Peyer's patch (tissue), 4 donors: Measurements from ENCODE around the gene UNK.
"Not testable (repeated sequence)": the region's sequence is repeated elsewhere in the genome, so short reads cannot be mapped to it uniquely, and the experiment has no call there.

Experiments
- POLR2A ChIP-seq, 2 donors: fragments of 450-650 bp; IDR thresholded peaks; one replicate each; pipeline ENCODE4 v1.5.1; 2017; ENCODE audit warnings: antibody characterized with exemption in 2 of 2, mild to moderate bottlenecking in 2 of 2, moderate library complexity in 2 of 2
- TF ChIP-seq, protein P1 (sequence below), 6 experiments: fragments of 450-650 bp in 4 of 6; fragments of 200-600 bp in 2 of 6; sonication (generic) in 1 of 6; IDR thresholded peaks; one replicate each; pipeline ENCODE4 v1.5.1; 2017 to 2019; ENCODE audit warnings: antibody characterized with exemption in 6 of 6, mild to moderate bottlenecking in 3 of 6, moderate library complexity in 1 of 6

DNA sequence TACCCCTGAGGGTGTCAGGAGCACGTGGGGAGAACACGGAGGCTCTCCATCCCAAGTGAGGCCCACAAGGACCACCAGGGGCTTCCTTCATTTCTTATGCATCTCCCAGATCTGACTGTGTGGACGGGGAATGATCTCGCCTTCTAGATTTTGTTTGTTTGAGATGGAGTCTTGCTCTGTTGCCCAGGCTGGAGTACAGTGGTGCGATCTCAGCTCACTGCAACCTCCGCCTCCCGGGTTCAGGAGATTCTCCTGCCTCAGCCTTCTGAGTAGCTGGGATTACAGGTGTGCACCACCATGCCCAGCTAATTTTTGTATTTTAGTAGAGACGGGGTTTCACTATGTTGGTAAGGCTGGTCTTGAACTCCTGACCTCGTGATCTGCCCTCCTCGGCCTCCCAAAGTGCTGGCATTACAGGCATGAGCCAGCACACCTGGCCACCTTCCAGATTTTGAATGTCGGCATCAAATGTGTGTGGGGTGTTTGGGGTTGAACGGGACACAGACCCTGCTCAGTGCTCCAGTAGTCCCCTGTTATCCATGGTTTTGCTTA lies 84.2 kb downstream of the UNK start:
- TF ChIP-seq, protein P1, sequence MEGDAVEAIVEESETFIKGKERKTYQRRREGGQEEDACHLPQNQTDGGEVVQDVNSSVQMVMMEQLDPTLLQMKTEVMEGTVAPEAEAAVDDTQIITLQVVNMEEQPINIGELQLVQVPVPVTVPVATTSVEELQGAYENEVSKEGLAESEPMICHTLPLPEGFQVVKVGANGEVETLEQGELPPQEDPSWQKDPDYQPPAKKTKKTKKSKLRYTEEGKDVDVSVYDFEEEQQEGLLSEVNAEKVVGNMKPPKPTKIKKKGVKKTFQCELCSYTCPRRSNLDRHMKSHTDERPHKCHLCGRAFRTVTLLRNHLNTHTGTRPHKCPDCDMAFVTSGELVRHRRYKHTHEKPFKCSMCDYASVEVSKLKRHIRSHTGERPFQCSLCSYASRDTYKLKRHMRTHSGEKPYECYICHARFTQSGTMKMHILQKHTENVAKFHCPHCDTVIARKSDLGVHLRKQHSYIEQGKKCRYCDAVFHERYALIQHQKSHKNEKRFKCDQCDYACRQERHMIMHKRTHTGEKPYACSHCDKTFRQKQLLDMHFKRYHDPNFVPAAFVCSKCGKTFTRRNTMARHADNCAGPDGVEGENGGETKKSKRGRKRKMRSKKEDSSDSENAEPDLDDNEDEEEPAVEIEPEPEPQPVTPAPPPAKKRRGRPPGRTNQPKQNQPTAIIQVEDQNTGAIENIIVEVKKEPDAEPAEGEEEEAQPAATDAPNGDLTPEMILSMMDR (IDR thresholded peaks at IDR 0.05) = not testable (repeated sequence)
- TF ChIP-seq POLR2A (IDR thresholded peaks at IDR 0.05) = not testable (repeated sequence)
